Measurements from ENCODE around the gene NTN5. TPM values are rescaled to one million over a fixed set of nuclear protein-coding genes. Genes with fewer than 3 reads are reported as not detected.

NTN5 gene
- total and polyA plus RNA-seq, 12 donors, result 0.11 to 2.4 (median 0.42) TPM; not detected in 3

DNA sequence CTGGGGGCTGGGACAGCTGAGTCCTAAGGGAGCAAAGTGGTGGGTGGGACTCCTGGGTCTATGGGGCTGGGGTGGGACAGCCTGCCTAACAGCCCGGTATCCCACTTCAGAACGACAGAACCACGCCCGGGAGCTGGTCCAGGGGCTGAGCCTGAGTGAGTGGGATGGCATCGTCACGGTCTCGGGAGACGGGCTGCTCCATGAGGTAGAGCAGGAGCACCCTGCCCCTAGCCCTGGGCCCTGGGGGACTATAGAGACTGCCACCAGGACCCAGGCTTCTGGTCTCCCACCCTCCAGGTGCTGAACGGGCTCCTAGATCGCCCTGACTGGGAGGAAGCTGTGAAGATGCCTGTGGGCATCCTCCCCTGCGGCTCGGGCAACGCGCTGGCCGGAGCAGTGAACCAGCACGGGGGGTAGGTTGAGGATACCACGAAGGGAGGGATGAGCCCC lies 44.9 kb downstream of the NTN5 start:
- 87 to 92% (median 90%) methylated on average over 2 to 17 of the region's 17 CpGs for WGBS, 4 donors
- no peak overlapping the region for H3K4me3 ChIP-seq
- H3K27me3 ChIP-seq, result no peaks in the 10 kb centered on the region
- TF ChIP-seq CTCF (IDR thresholded peaks at IDR 0.05) (no peak), POLR2A (IDR thresholded peaks at IDR 0.05) (no peak)
- H3K4me1 ChIP-seq (replicated peaks in 1 of 2), result peaks cover 30 to 49% of the 10 kb centered on the region in 2 donors
- no peak overlapping the region for H3K27ac ChIP-seq
- intact Hi-C loops (cut with DNase I), result no loop called here
- peaks cover 0 to 7% of the 10 kb centered on the region in 2 donors for H3K36me3 ChIP-seq (replicated peaks in 1 of 2)
- H3K9me3 ChIP-seq (replicated peaks in 1 of 3), result no peaks in the 10 kb centered on the region
- peak in 3 of 7 donors; percentile 33 to 59 (median 51) for DNase-seq

DNA sequence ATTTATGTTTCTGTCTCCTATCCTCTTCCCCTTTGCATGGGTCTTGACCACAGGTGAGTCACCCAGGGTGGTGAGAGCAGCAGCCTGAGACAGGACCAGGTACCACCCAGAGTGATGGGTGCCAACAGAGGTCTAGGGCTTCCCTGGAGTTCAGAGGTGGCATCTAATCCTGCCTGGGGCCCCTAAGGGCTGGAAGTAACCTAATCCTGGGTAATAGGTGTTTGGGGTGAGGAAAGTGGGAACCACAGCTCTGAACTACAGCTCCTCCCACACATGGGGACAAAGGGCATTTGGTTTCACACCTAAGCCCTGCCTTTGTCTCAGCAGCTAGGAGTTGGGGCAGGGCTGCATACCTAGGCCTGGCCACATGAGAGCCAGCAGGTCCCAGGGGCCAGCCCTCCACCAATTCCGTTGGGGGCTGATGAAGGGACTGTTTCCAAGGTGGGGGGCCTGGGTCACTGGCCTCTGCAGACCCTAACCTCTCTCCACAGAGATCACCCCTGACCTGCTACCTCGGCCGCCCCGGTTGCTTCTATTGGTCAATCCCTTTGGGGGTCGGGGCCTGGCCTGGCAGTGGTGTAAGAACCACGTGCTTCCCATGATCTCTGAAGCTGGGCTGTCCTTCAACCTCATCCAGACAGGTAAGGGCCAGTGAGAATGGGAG lies 45.5 kb downstream of the NTN5 start:
- Histone ChIP-seq H3K27me3 (no peaks in the 10 kb centered on the region), H3K4me1 (replicated peaks in 1 of 2) (peaks cover 26 to 47% of the 10 kb centered on the region in 2 donors), H3K36me3 (replicated peaks in 1 of 2) (peaks cover 0 to 7% of the 10 kb centered on the region in 2 donors), H3K27ac (no peak overlapping the region), H3K9me3 (replicated peaks in 1 of 3) (no peaks in the 10 kb centered on the region), H3K4me3 (no peak overlapping the region)
- TF ChIP-seq POLR2A (IDR thresholded peaks at IDR 0.05), result no peak
- no peak for TF ChIP-seq CTCF (IDR thresholded peaks at IDR 0.05)
- DNase-seq, result peak in 2 of 7 donors; percentile 32 to 59
- 55 to 75% (median 72%) methylated on average over 1 to 6 of the region's 6 CpGs for WGBS, 4 donors
- intact Hi-C loops (cut with DNase I), result no loop called here

DNA sequence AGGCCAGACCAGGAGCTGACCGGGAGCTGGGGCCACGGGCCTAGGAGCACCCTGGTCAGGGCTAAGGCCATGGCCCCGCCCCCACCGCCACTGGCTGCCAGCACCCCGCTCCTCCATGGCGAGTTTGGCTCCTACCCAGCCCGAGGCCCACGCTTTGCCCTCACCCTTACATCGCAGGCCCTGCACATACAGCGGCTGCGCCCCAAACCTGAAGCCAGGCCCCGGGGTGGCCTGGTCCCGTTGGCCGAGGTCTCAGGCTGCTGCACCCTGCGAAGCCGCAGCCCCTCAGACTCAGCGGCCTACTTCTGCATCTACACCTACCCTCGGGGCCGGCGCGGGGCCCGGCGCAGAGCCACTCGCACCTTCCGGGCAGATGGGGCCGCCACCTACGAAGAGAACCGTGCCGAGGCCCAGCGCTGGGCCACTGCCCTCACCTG lies 46.9 kb downstream of the NTN5 start:
- intact Hi-C loops (cut with DNase I), result no loop called here
- no peak overlapping the region for H3K4me3 ChIP-seq
- TF ChIP-seq CTCF (IDR thresholded peaks at IDR 0.05) (no peak), POLR2A (IDR thresholded peaks at IDR 0.05) (no peak)
- H3K4me1 ChIP-seq (replicated peaks in 1 of 2), result peaks cover 24 to 37% of the 10 kb centered on the region in 2 donors
- 93 to 98% (median 96%) methylated on average over 9 to 30 of the region's 30 CpGs for WGBS, 4 donors
- no peak overlapping the region for H3K27ac ChIP-seq
- no peaks in the 10 kb centered on the region for H3K27me3 ChIP-seq
- no peaks in the 10 kb centered on the region for H3K36me3 ChIP-seq (replicated peaks in 1 of 2)
- peak in 4 of 7 donors; percentile 32 to 62 (median 49) for DNase-seq
- H3K9me3 ChIP-seq (replicated peaks in 1 of 3), result no peaks in the 10 kb centered on the region

- TF ChIP-seq CTCF (IDR thresholded peaks at IDR 0.05) (no peak), POLR2A (IDR thresholded peaks at IDR 0.05) (no peak)
- H3K27me3 ChIP-seq, result no peaks in the 10 kb centered on the region
- 61 to 65% (median 63%) methylated on average over 24 of the region's 24 CpGs for WGBS, 4 donors
- H3K4me3 ChIP-seq, result peak overlapping the region in 1 of 4 donors; percentile 65
- H3K36me3 ChIP-seq (replicated peaks in 1 of 2), result no peaks in the 10 kb centered on the region
- DNase-seq, result peak in 2 of 7 donors; percentile 25 to 45
- peak overlapping the region in 4 of 5 donors; percentile 58 to 89 (median 79) for H3K27ac ChIP-seq
- H3K9me3 ChIP-seq (replicated peaks in 1 of 3), result no peaks in the 10 kb centered on the region
- H3K4me1 ChIP-seq (replicated peaks in 1 of 2), result peaks cover 17 to 31% of the 10 kb centered on the region in 2 donors
- intact Hi-C loops (cut with DNase I), result no loop called here
These were observed 47.8 kb downstream of the NTN5 start for GRCh38 chr19:48624791-48625723.
